IMR-90 (cell line): ENCODE measurements around the gene TMED6. TPM values are rescaled to one million over a fixed set of nuclear protein-coding genes. Genes with fewer than 3 reads are reported as not detected.
A peak's percentile ranks its signal among the peaks of the same experiment; 100 is the strongest.

Source experiments
- ATAC-seq: fragments of 200-7000 bp; cut with Tn5 transposase; 2 replicates; pipeline ENCODE4 v1.9.1; 2020; ENCODE audit warnings: low read depth, mild to moderate bottlenecking, moderate library complexity
- BruUV-seq: library from RNA; stranded (reverse); fragments of 400-500 nt; replicated peaks from 2 replicates; lab custom pipeline; 2021; lab: Mats Ljungman, UMichigan
- CTCF ChIA-PET: fragments of 300-600 bp; formaldehyde crosslinking; extraction: SDS; loops from one replicate; lab custom pipeline; 2021; ENCODE audit warnings: antibody characterized with exemption; lab: Yijun Ruan, JAX
- POLR2A ChIA-PET: fragments of 300-600 bp; sonication (Branson Sonifier 250); formaldehyde crosslinking; loops from one replicate; lab custom pipeline; 2022; ENCODE audit warnings: antibody characterized with exemption; ENCODE audit not compliant: unreplicated experiment; lab: Charles Lee
- DNase-seq: peaks from one replicate; pipeline ENCODE4 v3.0.0; 2013
- H2AFZ ChIP-seq: replicated peaks from 2 replicates; pipeline ENCODE3; 2013; ENCODE audit warnings: low read length, mild to moderate bottlenecking; ENCODE audit not compliant: poor library complexity
- H2AK5ac ChIP-seq: 2 replicates; pipeline ENCODE4 v1.6.1; 2013; ENCODE audit warnings: low read depth, low read length, inconsistent platforms
- H2AK9ac ChIP-seq: replicated peaks from 2 replicates; pipeline ENCODE3; 2013; ENCODE audit warnings: mild to moderate bottlenecking, low read depth, low read length, moderate library complexity; ENCODE audit not compliant: poor library complexity
- H2BK120ac ChIP-seq: 2 replicates; pipeline ENCODE4 v1.6.1; 2013; ENCODE audit warnings: low read depth, low read length, inconsistent platforms
- H2BK15ac ChIP-seq: 3 replicates; pipeline ENCODE4 v1.6.1; 2013; ENCODE audit warnings: low read depth, low read length, inconsistent platforms
- H2BK20ac ChIP-seq: 2 replicates; pipeline ENCODE4 v1.6.1; 2013; ENCODE audit warnings: low read depth, mild to moderate bottlenecking, inconsistent platforms, low read length, moderate library complexity
- H2BK5ac ChIP-seq: 2 replicates; pipeline ENCODE4 v1.6.1; 2013; ENCODE audit warnings: mild to moderate bottlenecking, low read depth, low read length, inconsistent platforms; ENCODE audit not compliant: poor library complexity, severe bottlenecking
- H3K14ac ChIP-seq: replicated peaks from 2 replicates; pipeline ENCODE4 v1.6.1; 2013; ENCODE audit warnings: low read depth, low read length, inconsistent platforms
- H3K18ac ChIP-seq: 2 replicates; pipeline ENCODE4 v1.6.1; 2013; ENCODE audit warnings: low read depth, low read length, control low read depth
- H3K23ac ChIP-seq: 2 replicates; pipeline ENCODE4 v1.6.1; 2013; ENCODE audit warnings: low read depth, low read length, inconsistent platforms
- H3K27ac ChIP-seq: 2 replicates; pipeline ENCODE4 v1.5.1; 2013; ENCODE audit warnings: mild to moderate bottlenecking, control low read depth, low read length; ENCODE audit not compliant: insufficient read depth
- H3K27me3 ChIP-seq: 2 replicates; pipeline ENCODE4 v1.6.1; 2013; ENCODE audit warnings: low read length; ENCODE audit not compliant: control insufficient read depth, insufficient read depth
- H3K36me3 ChIP-seq: 2 replicates; pipeline ENCODE4 v1.6.1; 2013; ENCODE audit warnings: low read length, mixed read lengths; ENCODE audit not compliant: control insufficient read depth, insufficient read depth
- H3K4ac ChIP-seq: 2 replicates; pipeline ENCODE4 v1.6.1; 2013; ENCODE audit warnings: low read depth, low read length, inconsistent platforms
- H3K4me1 ChIP-seq: 2 replicates; pipeline ENCODE4 v1.6.1; 2013; ENCODE audit warnings: low read length, mixed read lengths; ENCODE audit not compliant: control insufficient read depth, insufficient read depth
- H3K4me2 ChIP-seq: 2 replicates; pipeline ENCODE4 v1.6.1; 2013; ENCODE audit warnings: low read depth, mild to moderate bottlenecking, control low read depth, low read length, moderate library complexity
- H3K4me3 ChIP-seq: 2 replicates; pipeline ENCODE4 v1.5.1; 2013; ENCODE audit warnings: low read depth, mild to moderate bottlenecking, control low read depth, low read length, moderate library complexity; ENCODE audit not compliant: insufficient read depth
- H3K56ac ChIP-seq: 2 replicates; pipeline ENCODE4 v1.6.1; 2013; ENCODE audit warnings: low read length, inconsistent platforms; ENCODE audit not compliant: insufficient read depth; ENCODE audit errors: extremely low read depth
- H3K79me1 ChIP-seq, 2 experiments: 2 replicates each; pipeline ENCODE4 v1.6.1; 2013; ENCODE audit warnings: low read length in 2 of 2, inconsistent platforms in 1 of 2, low read depth in 1 of 2
- H3K9ac ChIP-seq: 2 replicates; pipeline ENCODE4 v1.6.1; 2013; ENCODE audit warnings: low read depth, low read length, control low read depth
- H3K9me1 ChIP-seq: 2 replicates; pipeline ENCODE4 v1.6.1; 2013; ENCODE audit warnings: low read length, inconsistent platforms; ENCODE audit not compliant: insufficient read depth
- H3K9me3 ChIP-seq: 2 replicates; pipeline ENCODE4 v1.6.1; 2013; ENCODE audit warnings: low read length; ENCODE audit not compliant: control insufficient read depth, insufficient read depth
- H4K20me1 ChIP-seq: 2 replicates; pipeline ENCODE4 v1.6.1; 2013; ENCODE audit warnings: low read length, inconsistent platforms; ENCODE audit not compliant: insufficient read depth
- H4K5ac ChIP-seq: 2 replicates; pipeline ENCODE4 v1.6.1; 2013; ENCODE audit warnings: mild to moderate bottlenecking, low read depth, low read length, control low read depth
- H4K8ac ChIP-seq, 2 experiments: 2 replicates each; pipeline ENCODE4 v1.6.1; 2013; ENCODE audit warnings: low read depth in 2 of 2, low read length in 2 of 2, control low read depth in 1 of 2, inconsistent platforms in 1 of 2
- H4K91ac ChIP-seq: 2 replicates; pipeline ENCODE4 v1.6.1; 2013; ENCODE audit warnings: low read depth, low read length, inconsistent platforms; ENCODE audit not compliant: insufficient read depth
- BHLHE40 ChIP-seq: fragments of 150-350 bp; IDR thresholded peaks from 2 replicates; pipeline ENCODE4 v1.6.1; 2016; ENCODE audit warnings: mild to moderate bottlenecking, low read depth, low read length
- CEBPB ChIP-seq: IDR thresholded peaks from 2 replicates; pipeline ENCODE4 v1.6.1; 2012; ENCODE audit warnings: low read depth, low read length, improper control_type of control experiment
- CHD1 ChIP-seq: IDR thresholded peaks from 2 replicates; pipeline ENCODE4 v1.6.1; 2012; ENCODE audit warnings: low read depth, low read length, improper control_type of control experiment
- FOS ChIP-seq: fragments of 150-350 bp; IDR thresholded peaks from 2 replicates; pipeline ENCODE4 v1.6.1; 2016; ENCODE audit warnings: low read depth, low read length
- MAFK ChIP-seq: IDR thresholded peaks from 2 replicates; pipeline ENCODE4 v1.6.1; 2012; ENCODE audit warnings: low read depth, low read length, improper control_type of control experiment
- MAZ ChIP-seq: IDR thresholded peaks from 2 replicates; pipeline ENCODE4 v1.6.1; 2012; ENCODE audit warnings: low read depth, mild to moderate bottlenecking, low read length, improper control_type of control experiment, moderate library complexity, borderline replicate concordance
- MXI1 ChIP-seq: IDR thresholded peaks from 2 replicates; pipeline ENCODE4 v1.6.1; 2012; ENCODE audit warnings: low read depth, mild to moderate bottlenecking, low read length, moderate library complexity, borderline replicate concordance
- NFE2L2 ChIP-seq: fragments of 150-350 bp; IDR thresholded peaks from 2 replicates; pipeline ENCODE4 v1.6.1; 2016; ENCODE audit warnings: low read depth, mild to moderate bottlenecking, low read length
- POLR2A ChIP-seq: IDR thresholded peaks from 2 replicates; pipeline ENCODE4 v1.6.1; 2012; ENCODE audit warnings: mild to moderate bottlenecking, low read depth, low read length
- RAD21 ChIP-seq: IDR thresholded peaks from 2 replicates; pipeline ENCODE4 v1.6.1; 2012; ENCODE audit warnings: low read length, improper control_type of control experiment
- RCOR1 ChIP-seq: IDR thresholded peaks from 2 replicates; pipeline ENCODE4 v1.6.1; 2012; ENCODE audit warnings: mild to moderate bottlenecking, low read length, improper control_type of control experiment; ENCODE audit not compliant: insufficient replicate concordance
- RFX5 ChIP-seq: IDR thresholded peaks from 2 replicates; pipeline ENCODE4 v1.8.0; 2012; ENCODE audit warnings: low read depth, mild to moderate bottlenecking, low read length, moderate library complexity
- SMC3 ChIP-seq: fragments of 150-350 bp; IDR thresholded peaks from 2 replicates; pipeline ENCODE4 v1.6.1; 2016; ENCODE audit warnings: low read depth, mild to moderate bottlenecking, antibody characterized with exemption, low read length, moderate library complexity
- USF2 ChIP-seq: fragments of 150-350 bp; IDR thresholded peaks from 2 replicates; pipeline ENCODE4 v1.6.1; 2017; ENCODE audit warnings: mild to moderate bottlenecking, antibody characterized with exemption, low read length, low read depth
- WGBS, 2 experiments: methylation state at CpG; one replicate each; pipeline versions ENCODE4 v1.1.5 to v1.1.7; 2013; ENCODE audit warnings: missing lambda C conversion rate in 2 of 2; ENCODE audit not compliant: insufficient read length in 1 of 2; ENCODE audit errors: extremely low coverage in 2 of 2; 5-methylcytosine and 5-hydroxymethylcytosine counted together
- dilution Hi-C: fragments of 300-500 bp; cut with HindIII; formaldehyde crosslinking; loops from one replicate; pipeline ENCODE4 v1.14.3; 2018; ENCODE audit warnings: low sequenced_read_pairs; ENCODE audit not compliant: unreplicated experiment
- in situ Hi-C: fragments of 300-500 bp; cut with MboI; formaldehyde crosslinking; loops from 3 replicates; pipeline ENCODE4 v1.14.3; 2019; ENCODE audit warnings: low sequenced_read_pairs, inconsistent platforms, mixed read lengths
- intact Hi-C: fragments of 100-400 bp; cut with micrococcal nuclease; formaldehyde crosslinking; loops from 2 replicates; pipeline ENCODE4 v1.10.0; 2022
- polyA plus RNA-seq, 3 experiments: library from polyadenylated mRNA; depleted of rRNA; stranded (reverse); fragments of >200 nt; gene quantifications; 2 replicates each; pipeline ENCODE4 v1.2.3, GENCODE V29; 2012; ENCODE audit warnings: low replicate concordance in 1 of 3
- total RNA-seq: library from RNA; depleted of rRNA; stranded (reverse); fragments of >200 nt; gene quantifications from 2 replicates; pipeline ENCODE4 v1.2.3, GENCODE V29; 2012
- TF ChIP-seq, protein P1 (sequence below): conservative IDR thresholded peaks from 2 replicates; pipeline ENCODE4 v1.5.1; 2012; ENCODE audit warnings: mild to moderate bottlenecking, low read depth, low read length, improper control_type of control experiment
- TF ChIP-seq, protein P2 (sequence below): fragments of 150-350 bp; IDR thresholded peaks from 2 replicates; pipeline ENCODE4 v1.6.1; 2016; ENCODE audit warnings: low read depth, mild to moderate bottlenecking, low read length, moderate library complexity, borderline replicate concordance

TMED6 gene
- total and polyA plus RNA-seq, 2 of the 4 experiments (the other 2 are of a cell fraction), result 0.10 TPM; not detected in 1

GRCh38 chr16:69364088-69364487, 12.5 kb upstream of the TMED6 start:
- WGBS, 2 experiments, result no CpG with 5 or more reads among the region's 2 CpGs
- Histone ChIP-seq H2AK5ac (no peak overlapping the region), H2BK5ac (no peak overlapping the region), H3K4ac (no peak overlapping the region), H4K20me1 (no peaks in the 10 kb centered on the region), H4K91ac (no peak overlapping the region), H3K4me3 (no peak overlapping the region), H4K8ac (no peak overlapping the region), H3K9ac (no peak overlapping the region), H3K18ac (no peak overlapping the region), H3K4me2 (no peak overlapping the region), H2AK9ac (peak overlapping the region; percentile 40), H2BK120ac (no peak overlapping the region), H4K5ac (no peak overlapping the region), H3K14ac (no peak overlapping the region), H2BK20ac (no peak overlapping the region), H3K23ac (no peak overlapping the region), H3K79me1 (peaks cover 26 to 40% of the 10 kb centered on the region in 2 experiments), H3K27me3 (no peaks in the 10 kb centered on the region), H3K56ac (no peak overlapping the region), H3K36me3 (peaks cover 43% of the 10 kb centered on the region), H3K9me3 (no peaks in the 10 kb centered on the region), H2BK15ac (no peak overlapping the region), H3K9me1 (peaks cover 7% of the 10 kb centered on the region; the same call in 1 of the 2 replicates), H3K27ac (no peak overlapping the region), H3K4me1 (no peaks in the 10 kb centered on the region; the same call in 1 of the 2 replicates), H2AFZ (no peak overlapping the region)
- in situ Hi-C loops (no loop called here), dilution Hi-C loops (no loop called here), intact Hi-C loops (no loop called here)
- no TSS peak for BruUV-seq
- no peak for TF ChIP-seq POLR2A
- TF ChIP-seq, protein P1, sequence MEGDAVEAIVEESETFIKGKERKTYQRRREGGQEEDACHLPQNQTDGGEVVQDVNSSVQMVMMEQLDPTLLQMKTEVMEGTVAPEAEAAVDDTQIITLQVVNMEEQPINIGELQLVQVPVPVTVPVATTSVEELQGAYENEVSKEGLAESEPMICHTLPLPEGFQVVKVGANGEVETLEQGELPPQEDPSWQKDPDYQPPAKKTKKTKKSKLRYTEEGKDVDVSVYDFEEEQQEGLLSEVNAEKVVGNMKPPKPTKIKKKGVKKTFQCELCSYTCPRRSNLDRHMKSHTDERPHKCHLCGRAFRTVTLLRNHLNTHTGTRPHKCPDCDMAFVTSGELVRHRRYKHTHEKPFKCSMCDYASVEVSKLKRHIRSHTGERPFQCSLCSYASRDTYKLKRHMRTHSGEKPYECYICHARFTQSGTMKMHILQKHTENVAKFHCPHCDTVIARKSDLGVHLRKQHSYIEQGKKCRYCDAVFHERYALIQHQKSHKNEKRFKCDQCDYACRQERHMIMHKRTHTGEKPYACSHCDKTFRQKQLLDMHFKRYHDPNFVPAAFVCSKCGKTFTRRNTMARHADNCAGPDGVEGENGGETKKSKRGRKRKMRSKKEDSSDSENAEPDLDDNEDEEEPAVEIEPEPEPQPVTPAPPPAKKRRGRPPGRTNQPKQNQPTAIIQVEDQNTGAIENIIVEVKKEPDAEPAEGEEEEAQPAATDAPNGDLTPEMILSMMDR, result no peak
- no peak for TF ChIP-seq MAZ
- no peak for TF ChIP-seq CHD1
- TF ChIP-seq BHLHE40, result no peak
- TF ChIP-seq, protein P2, sequence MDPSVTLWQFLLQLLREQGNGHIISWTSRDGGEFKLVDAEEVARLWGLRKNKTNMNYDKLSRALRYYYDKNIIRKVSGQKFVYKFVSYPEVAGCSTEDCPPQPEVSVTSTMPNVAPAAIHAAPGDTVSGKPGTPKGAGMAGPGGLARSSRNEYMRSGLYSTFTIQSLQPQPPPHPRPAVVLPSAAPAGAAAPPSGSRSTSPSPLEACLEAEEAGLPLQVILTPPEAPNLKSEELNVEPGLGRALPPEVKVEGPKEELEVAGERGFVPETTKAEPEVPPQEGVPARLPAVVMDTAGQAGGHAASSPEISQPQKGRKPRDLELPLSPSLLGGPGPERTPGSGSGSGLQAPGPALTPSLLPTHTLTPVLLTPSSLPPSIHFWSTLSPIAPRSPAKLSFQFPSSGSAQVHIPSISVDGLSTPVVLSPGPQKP, result no peak
- no peak for TF ChIP-seq RFX5
- TF ChIP-seq NFE2L2, result no peak
- no peak for TF ChIP-seq CEBPB
- no peak for TF ChIP-seq RAD21
- TF ChIP-seq FOS, result no peak
- TF ChIP-seq SMC3, result no peak
- TF ChIP-seq USF2, result no peak
- TF ChIP-seq MXI1, result no peak
- no peak for TF ChIP-seq RCOR1
- TF ChIP-seq MAFK, result no peak
- POLR2A ChIA-PET, result no interaction called here
- CTCF ChIA-PET, result no interaction called here
- DNase-seq (no peak), ATAC-seq (no peak)
